ENCODE results near the gene RALA.

The RALA gene

DNA sequence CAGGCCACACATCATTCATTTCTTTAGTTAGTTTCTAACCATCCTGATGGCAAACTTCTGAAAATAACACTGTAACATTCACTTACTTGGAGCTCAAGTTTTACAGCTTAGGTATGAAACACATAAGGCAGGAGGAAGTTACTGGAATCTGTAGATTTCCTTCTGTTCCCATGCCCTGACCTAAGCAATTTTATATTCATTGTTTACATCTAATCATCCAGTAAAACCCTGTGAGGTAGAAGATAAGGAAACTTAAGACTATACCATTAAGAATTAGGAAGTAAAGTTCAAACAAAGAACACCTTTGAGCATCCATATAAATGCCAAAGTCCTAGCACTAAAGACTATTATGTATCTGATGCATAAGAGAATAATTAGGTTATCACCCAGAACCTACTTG, 19.5 kb downstream of the RALA start:
- TF ChIP-seq, protein P1, sequence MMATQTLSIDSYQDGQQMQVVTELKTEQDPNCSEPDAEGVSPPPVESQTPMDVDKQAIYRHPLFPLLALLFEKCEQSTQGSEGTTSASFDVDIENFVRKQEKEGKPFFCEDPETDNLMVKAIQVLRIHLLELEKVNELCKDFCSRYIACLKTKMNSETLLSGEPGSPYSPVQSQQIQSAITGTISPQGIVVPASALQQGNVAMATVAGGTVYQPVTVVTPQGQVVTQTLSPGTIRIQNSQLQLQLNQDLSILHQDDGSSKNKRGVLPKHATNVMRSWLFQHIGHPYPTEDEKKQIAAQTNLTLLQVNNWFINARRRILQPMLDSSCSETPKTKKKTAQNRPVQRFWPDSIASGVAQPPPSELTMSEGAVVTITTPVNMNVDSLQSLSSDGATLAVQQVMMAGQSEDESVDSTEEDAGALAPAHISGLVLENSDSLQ (IDR thresholded peaks at IDR 0.05) = no peak
- TF ChIP-seq ZNF384 (IDR thresholded peaks at IDR 0.05) = no peak
- no peak for DNase-seq (ENCODE audit: extremely low spot score)
- POLR2A ChIA-PET = interaction anchor here (1.4 kb wide), 1 partner anchor 18 kb away, joined by 7 read pairs; no protein-coding TSS in a partner anchor
- CTCF ChIA-PET = no interaction called here

DNA sequence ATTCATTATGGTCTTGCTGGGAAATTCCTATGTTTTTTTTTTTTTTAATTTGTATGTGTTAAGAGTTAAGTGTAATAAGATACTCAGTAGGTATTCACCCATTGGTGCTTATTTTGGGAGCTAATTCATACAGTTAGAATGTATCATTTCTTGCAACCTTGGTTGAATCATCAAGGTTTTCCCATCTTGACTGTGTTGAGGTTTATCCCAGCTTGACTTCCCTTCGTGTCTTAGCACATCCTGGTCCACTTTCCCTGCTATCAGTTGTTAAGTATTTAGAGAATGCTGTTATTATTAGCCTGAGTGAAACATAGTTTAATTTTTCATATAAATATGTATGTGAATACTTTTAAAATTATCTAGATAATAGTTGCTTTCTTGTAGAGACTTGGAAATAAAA, 20.8 kb downstream of the RALA start:
- POLR2A ChIA-PET = no interaction called here

DNA sequence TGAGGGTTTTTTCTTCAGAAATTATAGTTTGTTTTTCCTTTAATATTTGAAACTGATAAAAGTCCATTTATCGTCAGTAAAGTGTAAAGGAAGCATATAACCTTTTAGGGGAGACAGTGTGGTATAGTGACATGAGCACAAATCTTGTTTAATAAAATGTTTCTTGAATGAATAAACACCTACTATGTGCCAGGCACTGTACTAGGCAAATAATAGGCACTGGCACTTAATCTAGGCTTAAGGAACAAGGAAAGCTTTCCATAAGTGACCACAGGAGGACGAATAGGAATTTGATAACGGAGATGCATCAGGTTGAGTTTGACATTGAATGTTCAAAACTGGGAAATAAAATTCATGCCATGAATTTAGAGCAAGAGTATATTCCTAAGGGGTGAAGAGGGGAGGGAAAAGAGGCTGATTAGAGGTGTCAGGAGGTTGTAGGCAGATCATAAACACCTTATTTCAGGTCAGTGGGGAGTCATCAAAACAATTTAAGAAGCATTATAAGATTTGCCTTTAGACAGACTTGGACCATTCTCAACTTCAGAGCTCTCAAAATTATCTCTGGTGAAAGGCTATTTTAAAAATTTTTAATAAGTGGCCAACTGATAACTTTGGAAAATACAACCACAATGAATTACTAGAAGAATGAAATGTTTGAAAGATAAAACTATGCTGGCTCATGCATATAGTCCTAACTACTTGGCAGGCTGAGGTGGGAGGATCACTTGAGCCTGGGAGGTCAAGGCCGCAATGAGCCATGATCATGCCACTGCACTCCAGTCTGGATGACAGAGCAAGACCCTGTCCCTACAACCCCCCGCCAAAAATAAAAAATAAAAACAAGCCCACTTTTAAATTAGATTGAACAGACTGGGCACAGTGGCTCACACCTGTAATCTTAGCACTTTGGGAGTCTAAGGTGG, 22.4 kb downstream of the RALA start:
- ChIA-PET CTCF (no interaction called here), POLR2A (no interaction called here)
- no peak for TF ChIP-seq FOXK2 (IDR thresholded peaks at IDR 0.05)
- no peak for TF ChIP-seq SP1 (IDR thresholded peaks at IDR 0.05)
- TF ChIP-seq ARNT (IDR thresholded peaks at IDR 0.05) = no peak
- TF ChIP-seq SUZ12 (IDR thresholded peaks at IDR 0.05) = no peak
- TF ChIP-seq CTBP1 (IDR thresholded peaks at IDR 0.05; ENCODE audit: borderline replicate concordance) = no peak
- TF ChIP-seq HDGF (IDR thresholded peaks at IDR 0.05; ENCODE audit: borderline replicate concordance) = no peak
- TF ChIP-seq BHLHE40 (IDR thresholded peaks at IDR 0.05; ENCODE audit: borderline replicate concordance) = no peak
- no peak for TF ChIP-seq L3MBTL2 (conservative IDR thresholded peaks at IDR 0.05)
- TF ChIP-seq, protein P1 (IDR thresholded peaks at IDR 0.05) = no peak
- TF ChIP-seq FOXM1 (IDR thresholded peaks at IDR 0.05; ENCODE audit: borderline replicate concordance) = no peak
- TF ChIP-seq TARDBP (IDR thresholded peaks at IDR 0.05) = no peak
- no peak for TF ChIP-seq ELF4 (IDR thresholded peaks at IDR 0.05)
- no peak for TF ChIP-seq FOXA1 (IDR thresholded peaks at IDR 0.05)
- no peak for TF ChIP-seq ZNF384 (IDR thresholded peaks at IDR 0.05)
- no peak for TF ChIP-seq LEF1 (IDR thresholded peaks at IDR 0.05; ENCODE audit: borderline replicate concordance)
- TF ChIP-seq NFRKB (IDR thresholded peaks at IDR 0.05) = no peak
- DNase-seq (ENCODE audit: extremely low spot score) = no peak

More for the DNA sequence above, 20.8 kb downstream of the RALA start:
- TF ChIP-seq, protein P1 (IDR thresholded peaks at IDR 0.05) = no peak
- TF ChIP-seq TARDBP (IDR thresholded peaks at IDR 0.05) (no peak), SUZ12 (IDR thresholded peaks at IDR 0.05) (no peak), L3MBTL2 (conservative IDR thresholded peaks at IDR 0.05) (no peak), LEF1 (IDR thresholded peaks at IDR 0.05; ENCODE audit: borderline replicate concordance) (no peak), NFRKB (IDR thresholded peaks at IDR 0.05) (no peak)
- DNase-seq (ENCODE audit: extremely low spot score) = no peak
- CTCF ChIA-PET = no interaction called here

DNA sequence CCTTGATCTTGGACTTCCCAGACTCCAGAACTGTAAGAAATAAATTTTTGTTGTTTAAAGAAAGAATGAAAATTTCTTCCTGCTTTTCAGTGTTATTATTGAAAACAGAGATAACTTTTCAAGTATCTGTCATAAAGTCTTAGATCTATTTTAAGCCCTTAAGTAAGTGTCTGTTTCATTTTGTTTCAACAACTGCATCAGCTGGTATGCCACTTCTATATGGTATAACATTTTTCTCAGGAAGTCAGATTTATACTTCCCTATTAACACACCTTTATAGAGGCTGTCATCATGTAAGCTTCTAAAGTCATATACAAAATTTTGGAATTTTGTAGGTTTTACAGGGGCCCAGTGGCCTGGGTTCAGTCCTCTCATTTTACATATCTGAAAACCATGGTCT, 24.4 kb downstream of the RALA start:
- POLR2A ChIA-PET = interaction anchor here (1.2 kb wide), 1 partner anchor 25 kb away, joined by 3 read pairs; no protein-coding TSS in a partner anchor
- no peak for TF ChIP-seq SP1 (IDR thresholded peaks at IDR 0.05)
- TF ChIP-seq, protein P1 (IDR thresholded peaks at IDR 0.05) = no peak
- no peak for TF ChIP-seq SUZ12 (IDR thresholded peaks at IDR 0.05)
- no peak for TF ChIP-seq ZNF384 (IDR thresholded peaks at IDR 0.05)
- no peak for TF ChIP-seq ELF4 (IDR thresholded peaks at IDR 0.05)
- no peak for TF ChIP-seq LEF1 (IDR thresholded peaks at IDR 0.05; ENCODE audit: borderline replicate concordance)
- TF ChIP-seq FOXK2 (IDR thresholded peaks at IDR 0.05) = no peak
- TF ChIP-seq FOXA1 (IDR thresholded peaks at IDR 0.05) = no peak
- no peak for TF ChIP-seq NFRKB (IDR thresholded peaks at IDR 0.05)
- TF ChIP-seq HDGF (IDR thresholded peaks at IDR 0.05; ENCODE audit: borderline replicate concordance) = no peak
- TF ChIP-seq FOXM1 (IDR thresholded peaks at IDR 0.05; ENCODE audit: borderline replicate concordance) = no peak
- TF ChIP-seq BHLHE40 (IDR thresholded peaks at IDR 0.05; ENCODE audit: borderline replicate concordance) = no peak
- no peak for TF ChIP-seq CTBP1 (IDR thresholded peaks at IDR 0.05; ENCODE audit: borderline replicate concordance)
- TF ChIP-seq ARNT (IDR thresholded peaks at IDR 0.05) = no peak
- TF ChIP-seq L3MBTL2 (conservative IDR thresholded peaks at IDR 0.05) = no peak
- no peak for TF ChIP-seq TARDBP (IDR thresholded peaks at IDR 0.05)
- DNase-seq (ENCODE audit: extremely low spot score) = no peak
- CTCF ChIA-PET = no interaction called here

DNA sequence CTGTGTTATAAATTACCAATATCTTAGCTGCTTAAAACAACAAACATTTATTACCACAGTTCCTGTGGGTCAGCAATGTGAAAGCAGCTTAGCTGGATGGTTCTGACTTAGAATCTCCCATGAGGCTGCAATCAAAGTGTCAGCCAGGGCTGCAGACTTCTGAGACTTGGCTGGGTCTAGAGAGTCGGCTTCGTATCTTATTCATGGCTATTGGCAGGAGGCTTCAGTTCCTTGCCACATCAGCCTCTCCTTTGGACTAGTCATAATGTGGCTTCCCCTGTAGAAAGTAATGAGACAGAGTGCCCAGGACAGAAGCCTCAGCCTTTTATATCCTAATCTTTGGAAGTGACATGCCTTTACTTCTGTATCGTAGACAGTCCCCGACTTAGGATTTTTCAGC, 27.3 kb downstream of the RALA start:
- POLR2A ChIA-PET = no interaction called here
- DNase-seq (ENCODE audit: extremely low spot score) = no peak
- CTCF ChIA-PET = no interaction called here

DNA sequence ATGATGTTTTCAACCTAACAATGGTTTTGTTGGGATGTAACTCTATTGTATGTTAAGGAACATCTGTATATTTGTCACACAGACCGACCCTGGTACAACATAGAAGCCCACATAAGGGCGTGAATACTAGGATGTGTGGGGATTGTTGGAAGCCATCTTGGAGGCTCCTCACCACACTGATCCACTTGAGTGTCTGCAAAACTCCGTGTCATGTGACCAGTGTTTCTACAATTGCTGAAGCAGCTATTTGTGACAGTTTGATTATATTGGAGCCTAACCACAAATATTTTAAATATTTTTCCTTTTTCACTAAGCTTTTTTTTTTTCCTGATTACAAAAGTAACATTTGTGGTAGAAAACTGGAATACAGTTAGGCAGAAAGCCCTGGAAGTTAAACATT, 27.9 kb downstream of the RALA start:
- POLR2A ChIA-PET = no interaction called here
- TF ChIP-seq LEF1 (IDR thresholded peaks at IDR 0.05; ENCODE audit: borderline replicate concordance) (no peak), HDGF (IDR thresholded peaks at IDR 0.05; ENCODE audit: borderline replicate concordance) (no peak), SUZ12 (IDR thresholded peaks at IDR 0.05) (no peak)
- TF ChIP-seq, protein P1 (IDR thresholded peaks at IDR 0.05) = no peak
- no peak for DNase-seq (ENCODE audit: extremely low spot score)
- CTCF ChIA-PET = no interaction called here

More for the DNA sequence above, 27.3 kb downstream of the RALA start:
- TF ChIP-seq FOXK2 (IDR thresholded peaks at IDR 0.05) (no peak), SP1 (IDR thresholded peaks at IDR 0.05) (no peak), ARNT (IDR thresholded peaks at IDR 0.05) (no peak), FOXA1 (IDR thresholded peaks at IDR 0.05) (no peak), LEF1 (IDR thresholded peaks at IDR 0.05; ENCODE audit: borderline replicate concordance) (no peak), ZNF384 (IDR thresholded peaks at IDR 0.05) (no peak), SUZ12 (IDR thresholded peaks at IDR 0.05) (no peak)

Measured in HEK293T (cell line).